K562 (cell line): ENCODE measurements around the gene TPX2. TPM values are rescaled to one million over a fixed set of nuclear protein-coding genes. Genes with fewer than 3 reads are reported as not detected.

Source experiments
- ATAC-seq: fragments of 200-7000 bp; cut with Tn5 transposase; 3 replicates; pipeline ENCODE4 v1.9.1; 2020; ENCODE audit warnings: moderate library complexity
- BruUV-seq: library from RNA; stranded (reverse); fragments of 400-500 nt; replicated peaks from 2 replicates; lab custom pipeline; 2021; lab: Mats Ljungman, UMichigan
- CTCF ChIA-PET: fragments of 300-600 bp; formaldehyde crosslinking; extraction: SDS; loops from one replicate; lab custom pipeline; 2021; ENCODE audit warnings: low intra/inter-chr PET ratio; lab: Yijun Ruan, JAX
- POLR2A ChIA-PET: fragments of 300-600, 350-650 bp; sonication (Branson Sonifier 250); formaldehyde crosslinking; extraction: SDS; loops from one replicate; lab custom pipeline; 2021; ENCODE audit warnings: antibody characterized with exemption, inconsistent platforms; lab: Yijun Ruan, JAX
- DNase-seq, 4 experiments: peaks; one replicate each; pipeline versions ENCODE4 v3.0.0 to v3.0.0-alpha.2; 2011 to 2018; ENCODE audit warnings: low spot score in 3 of 4, mixed read lengths in 3 of 4; ENCODE audit errors: extremely low read depth in 1 of 4
- FAIRE-seq: peaks from 2 replicates; lab custom pipeline; 2011; peaks lifted over from hg19 to GRCh38; lab: Jason Lieb, UNC
- H2AFZ ChIP-seq: 2 replicates; pipeline ENCODE4 v1.6.0; 2011; ENCODE audit warnings: low read depth, low read length, control low read depth, inconsistent platforms
- H3K27ac ChIP-seq: fragments of 200-600 bp; 3 replicates; pipeline ENCODE4 v1.8.0; 2011; ENCODE audit warnings: low read depth, mild to moderate bottlenecking, control low read depth, inconsistent platforms, low read length, moderate library complexity, mixed read lengths; ENCODE audit errors: extremely low read depth
- H3K27me3 ChIP-seq, 2 experiments: fragments of 300-600 bp in 1 of 2; 2 replicates in 1 of 2; 3 replicates in 1 of 2; pipeline versions ENCODE4 v1.6.0 to v1.8.0; 2011; ENCODE audit warnings: inconsistent platforms in 2 of 2, low read length in 2 of 2, mild to moderate bottlenecking in 1 of 2, mixed read lengths in 1 of 2, moderate library complexity in 1 of 2; ENCODE audit not compliant: control insufficient read depth in 2 of 2, insufficient read depth in 2 of 2
- H3K36me3 ChIP-seq: fragments of 300-600 bp; 3 replicates; pipeline ENCODE4 v1.8.0; 2011; ENCODE audit warnings: mild to moderate bottlenecking, low read length, inconsistent platforms; ENCODE audit not compliant: control insufficient read depth, insufficient read depth
- H3K4me1 ChIP-seq, 2 experiments: fragments of 200-600 bp in 1 of 2; replicated peaks in 1 of 2; 2 replicates in 1 of 2; 3 replicates in 1 of 2; pipeline versions ENCODE4 v1.5.1 to v1.8.0; 2011; ENCODE audit warnings: inconsistent platforms in 2 of 2, low read length in 2 of 2, mild to moderate bottlenecking in 1 of 2, mixed read lengths in 1 of 2, moderate library complexity in 1 of 2; ENCODE audit not compliant: control insufficient read depth in 2 of 2, insufficient read depth in 2 of 2
- H3K4me2 ChIP-seq: 2 replicates; pipeline ENCODE4 v1.6.1; 2011; ENCODE audit warnings: low read length, control low read depth, inconsistent platforms, mixed read lengths; ENCODE audit not compliant: insufficient read depth
- H3K4me3 ChIP-seq: fragments of 200-600 bp; sonication (generic), shearing (Covaris generic); 2 replicates; pipeline ENCODE4 v1.5.1; 2016; ENCODE audit warnings: control low read depth, inconsistent platforms
- H3K79me2 ChIP-seq: fragments of 200-600 bp; 3 replicates; pipeline ENCODE4 v1.8.0; 2011; ENCODE audit warnings: low read length, inconsistent platforms; ENCODE audit not compliant: control insufficient read depth, insufficient read depth
- H3K9ac ChIP-seq, 2 experiments: 2 replicates each; pipeline versions ENCODE4 v1.6.0 to v1.6.1; 2011; ENCODE audit warnings: low read depth in 2 of 2, low read length in 2 of 2, control low read depth in 1 of 2, inconsistent platforms in 1 of 2, mild to moderate bottlenecking in 1 of 2, mixed read lengths in 1 of 2; ENCODE audit not compliant: insufficient read depth in 1 of 2
- H3K9me1 ChIP-seq: one replicate; pipeline ENCODE4 v1.6.0; 2011; ENCODE audit warnings: inconsistent platforms, mild to moderate bottlenecking, low read length, moderate library complexity; ENCODE audit not compliant: control insufficient read depth, insufficient read depth
- H3K9me3 ChIP-seq: replicated peaks from 2 replicates; pipeline ENCODE4 v1.5.1; 2011; ENCODE audit warnings: low read depth, low read length, inconsistent platforms; ENCODE audit not compliant: control insufficient read depth, insufficient read depth
- H4K20me1 ChIP-seq: replicated peaks from 2 replicates; pipeline ENCODE4 v1.6.1; 2011; ENCODE audit warnings: low read length, inconsistent platforms, mixed read lengths; ENCODE audit not compliant: control insufficient read depth, insufficient read depth
- HLTF ChIP-seq: fragments of 450-650 bp; IDR thresholded peaks from 2 replicates; pipeline ENCODE4 v1.6.1; 2016
- ZNF212 ChIP-seq: fragments of 450-650 bp; formaldehyde crosslinking; IDR thresholded peaks from 2 replicates; pipeline ENCODE4 v1.4.0; 2020; ENCODE audit warnings: mild to moderate bottlenecking
- ZNF217 ChIP-seq: sonication (generic); formaldehyde crosslinking; IDR thresholded peaks from 2 replicates; pipeline ENCODE4 v1.8.0; 2022; ENCODE audit warnings: mild to moderate bottlenecking, missing genetic modification reagents
- WGBS: fragments of 100-300 bp; shearing (Covaris generic); methylation state at CpG from one replicate; pipeline ENCODE4 v1.1.6; 2016; ENCODE audit warnings: low coverage, mixed read lengths; ENCODE audit not compliant: insufficient coverage; ENCODE audit errors: missing lambda C conversion rate; 5-methylcytosine and 5-hydroxymethylcytosine counted together
- in situ Hi-C: fragments of 300-500 bp; cut with MboI; formaldehyde crosslinking; loops from 4 replicates; pipeline ENCODE4 v1.15.0; 2018; ENCODE audit warnings: inconsistent platforms, mixed read lengths
- intact Hi-C: fragments of 100-400 bp; cut with micrococcal nuclease; formaldehyde crosslinking; loops from 2 replicates; pipeline ENCODE4 v1.14.2; 2022
- polyA plus RNA-seq, 8 experiments: library from polyadenylated mRNA; depleted of rRNA in 4 of 8; stranded (reverse) in 5 of 8; unstranded in 3 of 8; fragments of >200 nt; fragmentation: Nextera tagmentation in 2 of 8; fragmentation: Illumina TruSeq in 1 of 8; extraction: Ambion mirVana in 2 of 8; extraction: Trizol in 1 of 8; gene quantifications; 2 replicates each; pipeline versions ENCODE4 v1.2.1 to v1.2.3, GENCODE V29; 2011 to 2014; ENCODE audit warnings: inconsistent platforms in 1 of 8, missing spikeins in 1 of 8
- total RNA-seq, 7 experiments: library from RNA; depleted of rRNA in 6 of 7; stranded (reverse); fragments of >200 nt in 6 of 7; fragmentation: Illumina TruSeq in 2 of 7; extraction: Trizol in 2 of 7; gene quantifications; 2 replicates each; pipeline versions ENCODE4 v1.2.1 to v1.2.3, GENCODE V29; 2011 to 2021; ENCODE audit warnings: low replicate concordance in 1 of 7
- TF ChIP-seq, protein P1 (sequence below): fragments of 250-450 bp; sonication (Bioruptor Pico); IDR thresholded peaks from 2 replicates; pipeline ENCODE4 v1.5.1; 2021; ENCODE audit warnings: mild to moderate bottlenecking
- TF ChIP-seq, protein P2 (sequence below), 2 experiments: fragments of 450-650 bp; formaldehyde crosslinking in 1 of 2; IDR thresholded peaks; 2 replicates each; pipeline versions ENCODE4 v1.4.0 to v1.6.1; 2014 to 2020; ENCODE audit warnings: mild to moderate bottlenecking in 2 of 2, borderline replicate concordance in 1 of 2, low read depth in 1 of 2
- TF ChIP-seq, protein P3 (sequence below): sonication (generic); formaldehyde crosslinking; IDR thresholded peaks from 2 replicates; pipeline ENCODE4 v1.8.0; 2022; ENCODE audit warnings: mild to moderate bottlenecking, missing genetic modification reagents, borderline replicate concordance

The TPX2 gene
- total and polyA plus RNA-seq, 9 of the 15 experiments (the other 6 are each of a cell fraction or from before 2014, with no cell fraction given), result 48.0 to 241 (median 133) TPM

DNA sequence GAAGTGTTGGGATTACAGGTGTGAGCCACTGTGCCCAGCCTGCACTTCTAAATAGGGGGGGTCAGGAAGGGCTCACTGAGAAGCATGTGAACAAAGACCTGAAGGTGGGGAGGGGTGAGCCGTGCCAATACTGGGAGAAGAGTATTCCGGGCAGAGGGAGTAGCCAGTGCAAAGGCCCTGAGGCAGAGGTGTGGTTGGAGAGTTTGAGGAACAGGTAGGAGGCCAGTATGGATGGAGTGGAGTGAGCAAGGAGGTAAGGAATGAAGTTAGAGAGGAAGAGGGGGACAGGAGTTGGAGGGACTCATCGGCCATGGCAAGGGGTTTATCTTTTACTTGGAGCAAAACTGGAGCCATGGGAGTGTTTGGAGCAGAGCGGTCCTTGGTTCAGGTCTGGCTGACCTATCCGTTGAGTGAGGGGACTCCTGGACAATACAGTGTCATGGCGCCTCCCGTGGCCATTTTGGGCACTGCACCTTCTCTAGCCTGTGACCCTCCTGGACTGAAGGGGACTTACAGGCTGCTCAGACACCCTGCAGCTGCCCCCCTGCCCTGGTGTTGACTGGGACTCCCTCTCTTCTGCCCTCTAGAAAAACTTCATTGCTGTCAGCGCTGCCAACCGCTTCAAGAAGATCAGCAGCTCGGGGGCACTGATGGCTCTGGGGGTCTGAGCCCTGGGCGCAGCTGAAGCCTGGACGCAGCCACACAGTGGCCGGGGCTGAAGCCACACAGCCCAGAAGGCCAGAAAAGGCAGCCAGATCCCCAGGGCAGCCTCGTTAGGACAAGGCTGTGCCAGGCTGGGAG lies 94.2 kb downstream of the TPX2 start:
- BruUV-seq, result no TSS peak
- 0 out of 2 replicates have a peak, but pooled peaks cover 6% of the 10 kb centered on the region for H4K20me1 ChIP-seq
- H3K36me3 ChIP-seq, result no peaks in the 10 kb centered on the region
- in situ Hi-C loops, result loop anchor here (25.0 kb wide), 1 partner anchor 829 kb away; the partner anchor contains the start of gene C20orf203
- 11% methylated on average over 11 of the region's 14 CpGs for WGBS
- H3K4me3 ChIP-seq, result no peak overlapping the region
- peak overlapping the region in 1 of 2 experiments; percentile 40; a peak in 1 of 4 replicates for H3K9ac ChIP-seq
- H3K27ac ChIP-seq, result no peak overlapping the region
- peak; percentile 86 for ATAC-seq
- H2AFZ ChIP-seq, result no peak overlapping the region
- ChIA-PET POLR2A (no interaction called here), CTCF (interaction anchor here (0.5 to 1.7 kb wide), 2 partner anchors 188 to 198 kb away, joined by 4 read pairs; no protein-coding TSS in a partner anchor)
- H3K4me1 ChIP-seq, result peaks cover 29 to 45% of the 10 kb centered on the region in 2 experiments
- no peak overlapping the region for H3K4me2 ChIP-seq
- H3K9me1 ChIP-seq, result no peaks in the 10 kb centered on the region
- FAIRE-seq, result peak; percentile 78
- no peaks in the 10 kb centered on the region for H3K27me3 ChIP-seq
- H3K79me2 ChIP-seq, result no peaks in the 10 kb centered on the region
- H3K9me3 ChIP-seq, result no peaks in the 10 kb centered on the region
- DNase-seq, result peak; percentile 82 to 89 (median 84)
- intact Hi-C loops, result loop anchor here (5.0 kb wide), 1 partner anchor 106 kb away; no protein-coding TSS in a partner anchor
- peak; percentile 43; the same call in 1 of the 2 replicates for TF ChIP-seq HLTF
- TF ChIP-seq, protein P1, sequence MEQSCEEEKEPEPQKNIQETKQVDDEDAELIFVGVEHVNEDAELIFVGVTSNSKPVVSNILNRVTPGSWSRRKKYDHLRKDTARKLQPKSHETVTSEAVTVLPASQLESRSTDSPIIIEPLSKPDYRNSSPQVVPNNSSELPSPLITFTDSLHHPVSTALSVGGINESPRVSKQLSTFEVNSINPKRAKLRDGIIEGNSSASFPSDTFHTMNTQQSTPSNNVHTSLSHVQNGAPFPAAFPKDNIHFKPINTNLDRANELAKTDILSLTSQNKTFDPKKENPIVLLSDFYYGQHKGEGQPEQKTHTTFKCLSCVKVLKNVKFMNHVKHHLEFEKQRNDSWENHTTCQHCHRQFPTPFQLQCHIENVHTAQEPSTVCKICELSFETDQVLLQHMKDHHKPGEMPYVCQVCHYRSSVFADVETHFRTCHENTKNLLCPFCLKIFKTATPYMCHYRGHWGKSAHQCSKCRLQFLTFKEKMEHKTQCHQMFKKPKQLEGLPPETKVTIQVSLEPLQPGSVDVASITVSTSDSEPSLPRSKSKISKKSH, result no peak
- no peak for TF ChIP-seq ZNF217
- TF ChIP-seq, protein P2, sequence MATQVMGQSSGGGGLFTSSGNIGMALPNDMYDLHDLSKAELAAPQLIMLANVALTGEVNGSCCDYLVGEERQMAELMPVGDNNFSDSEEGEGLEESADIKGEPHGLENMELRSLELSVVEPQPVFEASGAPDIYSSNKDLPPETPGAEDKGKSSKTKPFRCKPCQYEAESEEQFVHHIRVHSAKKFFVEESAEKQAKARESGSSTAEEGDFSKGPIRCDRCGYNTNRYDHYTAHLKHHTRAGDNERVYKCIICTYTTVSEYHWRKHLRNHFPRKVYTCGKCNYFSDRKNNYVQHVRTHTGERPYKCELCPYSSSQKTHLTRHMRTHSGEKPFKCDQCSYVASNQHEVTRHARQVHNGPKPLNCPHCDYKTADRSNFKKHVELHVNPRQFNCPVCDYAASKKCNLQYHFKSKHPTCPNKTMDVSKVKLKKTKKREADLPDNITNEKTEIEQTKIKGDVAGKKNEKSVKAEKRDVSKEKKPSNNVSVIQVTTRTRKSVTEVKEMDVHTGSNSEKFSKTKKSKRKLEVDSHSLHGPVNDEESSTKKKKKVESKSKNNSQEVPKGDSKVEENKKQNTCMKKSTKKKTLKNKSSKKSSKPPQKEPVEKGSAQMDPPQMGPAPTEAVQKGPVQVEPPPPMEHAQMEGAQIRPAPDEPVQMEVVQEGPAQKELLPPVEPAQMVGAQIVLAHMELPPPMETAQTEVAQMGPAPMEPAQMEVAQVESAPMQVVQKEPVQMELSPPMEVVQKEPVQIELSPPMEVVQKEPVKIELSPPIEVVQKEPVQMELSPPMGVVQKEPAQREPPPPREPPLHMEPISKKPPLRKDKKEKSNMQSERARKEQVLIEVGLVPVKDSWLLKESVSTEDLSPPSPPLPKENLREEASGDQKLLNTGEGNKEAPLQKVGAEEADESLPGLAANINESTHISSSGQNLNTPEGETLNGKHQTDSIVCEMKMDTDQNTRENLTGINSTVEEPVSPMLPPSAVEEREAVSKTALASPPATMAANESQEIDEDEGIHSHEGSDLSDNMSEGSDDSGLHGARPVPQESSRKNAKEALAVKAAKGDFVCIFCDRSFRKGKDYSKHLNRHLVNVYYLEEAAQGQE (IDR thresholded peaks at IDR 0.05; ENCODE audit: borderline replicate concordance), result 0 out of 2 replicates have a peak, but pooled peaks have one; percentile 7
- TF ChIP-seq, protein P2 (CRISPR knock-in tag; IDR thresholded peaks at IDR 0.05; ENCODE audit: low read depth), result no peak
- no peak for TF ChIP-seq ZNF212 (CRISPR knock-in tag)
- TF ChIP-seq, protein P3, sequence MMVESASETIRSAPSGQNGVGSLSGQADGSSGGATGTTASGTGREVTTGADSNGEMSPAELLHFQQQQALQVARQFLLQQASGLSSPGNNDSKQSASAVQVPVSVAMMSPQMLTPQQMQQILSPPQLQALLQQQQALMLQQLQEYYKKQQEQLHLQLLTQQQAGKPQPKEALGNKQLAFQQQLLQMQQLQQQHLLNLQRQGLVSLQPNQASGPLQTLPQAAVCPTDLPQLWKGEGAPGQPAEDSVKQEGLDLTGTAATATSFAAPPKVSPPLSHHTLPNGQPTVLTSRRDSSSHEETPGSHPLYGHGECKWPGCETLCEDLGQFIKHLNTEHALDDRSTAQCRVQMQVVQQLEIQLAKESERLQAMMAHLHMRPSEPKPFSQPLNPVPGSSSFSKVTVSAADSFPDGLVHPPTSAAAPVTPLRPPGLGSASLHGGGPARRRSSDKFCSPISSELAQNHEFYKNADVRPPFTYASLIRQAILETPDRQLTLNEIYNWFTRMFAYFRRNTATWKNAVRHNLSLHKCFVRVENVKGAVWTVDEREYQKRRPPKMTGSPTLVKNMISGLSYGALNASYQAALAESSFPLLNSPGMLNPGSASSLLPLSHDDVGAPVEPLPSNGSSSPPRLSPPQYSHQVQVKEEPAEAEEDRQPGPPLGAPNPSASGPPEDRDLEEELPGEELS (CRISPR knock-in tag), result no peak
